AG08395 (cell line): ENCODE measurements around the gene DGKQ.
"Not testable (repeated sequence)": the region's sequence is repeated elsewhere in the genome, so short reads cannot be mapped to it uniquely, and the experiment has no call there.

Source experiments
- DNase-seq: peaks from one replicate; pipeline ENCODE4 v3.0.0; 2012; ENCODE audit warnings: mixed read lengths, low spot score

The DGKQ gene

GRCh38 chr4:1010395-1011021 is 37.1 kb upstream of the DGKQ start:
- DNase-seq: peak; percentile 82

GRCh38 chr4:1009542-1010394 is 36.4 kb upstream of the DGKQ start:
- peak; percentile 91 for DNase-seq

DNA sequence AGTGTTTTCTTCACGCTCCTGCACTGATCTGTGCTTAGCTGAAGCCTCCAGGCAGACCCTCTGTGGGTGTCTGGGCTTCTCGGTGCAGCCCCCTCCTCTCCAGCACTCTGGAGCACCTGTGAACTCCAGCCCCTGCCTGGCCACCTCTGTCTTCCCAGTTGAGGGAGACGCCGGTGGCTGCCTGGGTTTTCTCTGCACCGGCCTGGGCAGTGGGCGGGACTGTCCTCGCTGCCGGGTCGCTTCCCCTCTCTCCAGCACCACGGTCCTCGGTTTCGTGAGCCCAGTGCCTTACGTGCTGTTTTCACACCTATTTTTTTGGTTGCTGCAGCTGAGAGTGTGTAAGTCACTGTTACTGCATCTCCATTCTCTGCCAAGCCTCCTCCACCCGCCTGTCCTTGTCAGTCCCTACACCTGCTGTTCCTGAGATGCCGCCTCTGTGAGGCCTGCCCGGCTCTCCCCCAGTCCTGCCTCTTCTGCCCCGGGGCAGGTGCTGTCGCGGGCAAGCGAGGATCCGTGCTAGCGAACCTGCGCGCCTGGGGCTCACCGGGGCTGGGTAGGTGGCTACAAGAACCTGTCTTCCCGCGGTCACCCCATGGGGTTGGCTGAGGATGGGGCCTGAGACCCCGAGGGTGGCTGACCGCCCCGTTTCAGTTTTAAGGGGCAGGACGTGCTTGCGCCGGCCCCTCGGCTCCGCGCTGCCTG is 35.6 kb upstream of the DGKQ start:
- DNase-seq: no peak

DNA sequence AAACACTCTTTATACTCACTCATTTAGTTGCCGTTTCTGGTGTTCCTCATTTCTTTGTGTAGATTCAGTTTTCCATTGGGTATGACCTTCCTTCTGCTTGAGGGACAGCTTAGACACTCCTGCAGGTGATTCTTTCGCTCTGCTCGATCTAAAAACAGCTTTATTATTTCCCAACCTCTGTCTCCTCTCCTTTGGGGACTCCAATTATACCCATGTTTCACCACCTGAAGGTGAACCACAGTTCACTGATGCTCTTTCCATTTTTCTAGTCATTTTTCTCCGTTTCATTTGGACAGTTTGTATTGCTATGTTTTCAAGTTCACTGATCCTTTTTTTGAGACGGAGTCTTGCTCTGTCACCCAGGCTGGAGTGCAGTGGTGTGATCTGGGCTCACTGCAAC is 33.5 kb upstream of the DGKQ start:
- no peak for DNase-seq

DNA sequence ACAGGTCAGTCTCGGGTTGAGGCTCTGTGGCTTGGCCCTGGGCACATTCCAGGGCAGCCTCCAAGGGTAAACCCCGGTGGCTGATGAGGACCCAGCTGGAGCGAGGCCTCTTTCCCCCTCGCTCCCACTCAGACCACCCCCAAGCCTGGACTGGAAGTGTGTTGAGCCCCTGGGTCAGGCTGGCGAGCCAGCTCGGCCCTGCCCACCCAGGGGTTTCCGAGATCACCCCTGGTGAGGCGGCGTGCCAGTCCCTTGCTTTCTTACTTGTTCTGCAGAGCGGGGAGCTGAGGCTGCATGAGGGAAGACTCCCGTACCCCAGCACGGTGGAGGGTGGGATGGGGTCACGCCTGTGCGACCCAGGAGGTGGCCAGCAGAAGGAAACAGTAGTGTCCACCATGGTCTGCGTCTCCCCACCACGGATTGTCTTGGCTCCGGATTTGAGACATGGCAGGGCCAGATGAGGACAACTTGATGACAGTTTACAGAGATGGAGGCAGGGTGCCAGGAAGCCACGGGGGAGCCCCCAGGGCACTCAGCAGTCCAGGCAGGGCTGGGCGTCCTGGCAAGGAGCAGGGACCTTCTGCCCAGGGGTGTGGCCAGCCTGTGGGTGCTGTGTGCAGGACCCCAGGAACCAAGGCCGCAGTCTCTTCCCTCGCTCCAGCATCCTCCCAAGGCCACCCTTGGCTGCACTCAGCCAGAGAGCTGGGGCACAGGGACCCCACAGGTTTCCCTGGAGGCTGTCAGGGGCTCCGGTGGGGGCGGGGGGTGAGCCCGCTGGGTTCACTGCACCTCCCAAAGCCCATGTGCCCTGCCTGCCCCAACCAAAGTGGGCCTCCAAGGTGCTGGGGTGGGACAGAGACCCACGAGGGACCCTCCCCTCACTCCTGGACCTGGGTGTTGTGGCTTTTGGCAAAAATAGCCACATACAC is 31.5 kb upstream of the DGKQ start:
- no peak for DNase-seq

GRCh38 chr4:1004071-1004418 is 30.7 kb upstream of the DGKQ start:
- no peak for DNase-seq

GRCh38 chr4:1003271-1004070 is 30.1 kb upstream of the DGKQ start:
- no peak for DNase-seq

GRCh38 chr4:1002631-1003251 is 29.4 kb upstream of the DGKQ start:
- DNase-seq: no peak

DNA sequence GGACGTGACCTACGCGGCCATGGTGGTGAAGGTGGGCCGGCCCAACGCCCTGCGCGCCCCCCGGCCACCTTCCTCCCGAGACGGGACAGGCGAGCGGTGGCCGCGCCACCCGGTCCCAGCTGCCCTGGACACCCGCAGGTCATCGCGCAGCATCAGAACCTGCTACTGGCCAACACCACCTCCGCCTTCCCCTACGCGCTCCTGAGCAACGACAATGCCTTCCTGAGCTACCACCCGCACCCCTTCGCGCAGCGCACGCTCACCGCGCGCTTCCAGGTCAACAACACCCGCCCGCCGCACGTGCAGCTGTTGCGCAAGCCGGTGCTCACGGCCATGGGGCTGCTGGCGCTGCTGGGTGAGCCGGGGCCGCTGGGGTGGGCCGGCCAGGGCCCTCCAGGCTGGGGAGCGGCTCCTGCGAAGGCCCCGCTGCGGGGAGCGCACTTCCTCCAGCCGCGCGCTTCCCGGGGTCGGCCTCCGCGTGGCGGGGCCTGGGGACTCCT is 28.8 kb upstream of the DGKQ start:
- DNase-seq: no peak

DNA sequence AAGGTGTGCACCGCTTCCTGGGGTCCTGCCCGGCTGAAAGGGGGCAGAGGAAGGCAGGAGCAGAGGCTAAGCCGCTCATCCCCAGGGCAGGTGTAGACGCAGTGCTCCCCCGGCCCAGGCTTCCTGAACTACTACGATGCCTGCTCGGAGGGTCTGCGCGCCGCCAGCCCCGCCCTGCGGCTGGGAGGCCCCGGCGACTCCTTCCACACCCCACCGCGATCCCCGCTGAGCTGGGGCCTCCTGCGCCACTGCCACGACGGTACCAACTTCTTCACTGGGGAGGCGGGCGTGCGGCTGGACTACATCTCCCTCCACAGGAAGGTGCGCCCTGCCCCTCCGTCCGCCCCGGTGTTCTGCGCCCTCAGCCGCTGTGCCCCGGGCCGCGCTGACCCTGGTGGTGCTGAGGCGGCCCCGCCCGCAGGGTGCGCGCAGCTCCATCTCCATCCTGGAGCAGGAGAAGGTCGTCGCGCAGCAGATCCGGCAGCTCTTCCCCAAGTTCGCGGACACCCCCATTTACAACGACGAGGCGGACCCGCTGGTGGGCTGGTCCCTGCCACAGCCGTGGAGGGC is 28.3 kb upstream of the DGKQ start:
- no peak for DNase-seq

DNA sequence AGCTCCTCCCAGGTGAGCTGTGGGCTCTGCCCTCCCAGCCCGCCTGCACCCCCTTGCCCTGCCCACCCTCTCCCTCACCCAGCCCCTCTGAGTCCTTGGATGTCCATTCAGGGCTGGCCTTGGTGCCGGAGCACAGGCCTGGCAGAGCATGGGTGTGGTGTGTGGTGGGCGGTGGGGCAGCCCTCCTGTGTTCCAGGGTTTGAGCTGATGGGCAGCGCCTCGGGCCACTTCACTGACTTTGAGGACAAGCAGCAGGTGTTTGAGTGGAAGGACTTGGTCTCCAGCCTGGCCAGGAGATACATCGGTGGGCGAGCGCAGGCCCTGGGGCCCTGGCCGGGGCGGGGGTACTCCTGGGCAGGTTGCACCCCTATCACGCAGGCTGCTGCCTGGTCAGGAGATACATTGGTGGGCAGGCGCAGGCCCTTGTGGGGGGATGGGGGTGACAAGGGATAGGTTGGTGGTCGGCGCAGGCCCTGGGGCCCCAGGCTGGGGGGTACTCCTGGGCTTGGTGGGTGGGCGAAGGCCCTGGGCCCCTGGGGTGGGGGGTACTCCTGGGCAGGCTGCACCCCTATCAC is 27.4 kb upstream of the DGKQ start:
- DNase-seq: no peak

DNA sequence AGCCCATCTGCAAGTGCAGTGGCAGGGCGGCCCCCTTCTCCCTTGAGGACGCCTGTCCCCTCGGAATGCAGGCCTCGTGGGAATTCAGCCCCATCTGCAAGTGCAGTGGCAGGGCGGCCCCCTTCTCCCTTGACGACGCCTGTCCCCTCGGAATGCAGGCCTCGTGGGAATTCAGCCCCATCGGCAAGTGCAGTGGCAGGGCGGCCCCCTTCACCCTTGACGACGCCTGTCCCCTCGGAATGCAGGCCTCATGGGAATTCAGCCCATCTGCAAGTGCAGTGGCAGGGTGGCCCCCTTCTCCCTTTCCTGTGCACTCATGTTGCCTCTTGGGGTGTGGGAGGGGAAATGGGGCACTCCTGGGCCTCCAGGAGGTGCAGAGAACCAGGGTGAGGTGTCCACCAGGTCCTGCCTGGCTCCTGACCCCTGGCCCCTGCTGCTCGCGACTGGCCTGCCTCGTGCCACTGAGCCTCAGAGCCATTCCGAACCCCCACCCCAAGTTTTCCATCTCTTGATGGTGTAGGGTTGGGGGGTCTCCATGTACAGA is 26.6 kb upstream of the DGKQ start:
- no peak for DNase-seq

- not testable (repeated sequence) for DNase-seq
These were observed 26.0 kb upstream of the DGKQ start for GRCh38 chr4:999240-999863.

GRCh38 chr4:998096-998691 is 24.8 kb upstream of the DGKQ start:
- DNase-seq: no peak

GRCh38 chr4:997375-998071 is 24.2 kb upstream of the DGKQ start:
- peak; percentile 47 for DNase-seq

DNA sequence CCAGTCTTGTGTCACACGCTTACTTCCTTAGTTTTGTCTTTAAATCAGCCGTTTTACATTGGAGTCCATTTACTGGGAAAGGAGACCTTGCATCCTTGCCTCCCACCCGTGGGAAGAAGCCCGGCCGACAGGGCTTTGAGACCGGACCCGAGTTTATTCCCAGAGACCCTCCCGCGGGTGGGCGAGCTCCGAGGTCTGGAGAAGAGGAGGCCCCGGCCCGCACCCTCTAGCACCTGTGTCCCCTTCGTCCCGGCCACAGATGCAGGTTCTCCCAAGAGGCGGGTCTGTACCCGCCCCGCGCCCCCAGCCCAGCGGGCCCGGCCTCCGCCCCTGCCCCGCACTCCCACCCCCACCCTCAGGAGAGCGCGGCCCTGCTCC is 23.6 kb upstream of the DGKQ start:
- DNase-seq: no peak

GRCh38 chr4:996030-996996 is 22.9 kb upstream of the DGKQ start:
- DNase-seq: no peak
